H1 (cell line): Measurements from ENCODE around the gene RBM42. TPM values are rescaled to one million over a fixed set of nuclear protein-coding genes. Genes with fewer than 3 reads are reported as not detected.
A peak's percentile ranks its signal among the peaks of the same experiment; 100 is the strongest.

Source experiments
- CHD1 ChIP-seq: IDR thresholded peaks from 2 replicates; pipeline ENCODE4 v1.6.1; 2012; ENCODE audit warnings: low read depth, low read length, improper control_type of control experiment
- CHD7 ChIP-seq: fragments of 300-600 bp; sonication (generic); IDR thresholded peaks from 2 replicates; pipeline ENCODE4 v1.7.1; 2012; ENCODE audit warnings: low read length, moderate library complexity, mild to moderate bottlenecking, inconsistent platforms; ENCODE audit not compliant: insufficient replicate concordance
- CTCF ChIP-seq, 3 experiments: IDR thresholded peaks; 1 replicate in 2 of 3; 2 replicates in 1 of 3; pipeline versions ENCODE4 v1.5.1 to v1.6.1; 2011; ENCODE audit warnings: low read length in 3 of 3, mild to moderate bottlenecking in 3 of 3, inconsistent platforms in 2 of 3, low read depth in 1 of 3, moderate library complexity in 1 of 3; ENCODE audit not compliant: insufficient read depth in 1 of 3; ENCODE audit errors: control extremely low read depth in 1 of 3
- POLR2A ChIP-seq, 2 experiments: IDR thresholded peaks; 1 replicate in 1 of 2; 2 replicates in 1 of 2; pipeline ENCODE4 v1.6.1; 2011; ENCODE audit warnings: low read depth in 2 of 2, low read length in 2 of 2, mild to moderate bottlenecking in 2 of 2; ENCODE audit errors: control extremely low read depth in 1 of 2
- POLR2AphosphoS5 ChIP-seq: IDR thresholded peaks from 2 replicates; pipeline ENCODE4 v1.6.1; 2011; ENCODE audit warnings: low read depth, low read length
- POU5F1 ChIP-seq: IDR thresholded peaks from 2 replicates; pipeline ENCODE4 v1.6.1; 2011; ENCODE audit warnings: low read depth, mild to moderate bottlenecking, low read length, moderate library complexity
- SUZ12 ChIP-seq: fragments of 200-600 bp; sonication (generic); IDR thresholded peaks from 2 replicates; pipeline ENCODE4 v1.6.1; 2012; ENCODE audit warnings: mild to moderate bottlenecking, inconsistent platforms, low read length, moderate library complexity, mixed read lengths
- TCF12 ChIP-seq: IDR thresholded peaks from 2 replicates; pipeline ENCODE4 v1.6.1; 2011; ENCODE audit warnings: low read depth, mild to moderate bottlenecking, low read length
- YY1 ChIP-seq: IDR thresholded peaks from 2 replicates; pipeline ENCODE4 v1.6.1; 2011; ENCODE audit warnings: low read depth, mild to moderate bottlenecking, low read length
- polyA plus RNA-seq, 7 experiments: library from polyadenylated mRNA; depleted of rRNA in 3 of 7; stranded (reverse) in 5 of 7; unstranded in 2 of 7; fragments of >200 nt in 5 of 7; fragments of 200-250 nt in 2 of 7; gene quantifications; 1 replicate in 5 of 7; 2 replicates in 1 of 7; 4 replicates in 1 of 7; pipeline versions ENCODE4 v1.2.1 to v1.2.3, GENCODE V29; 2011 to 2013; ENCODE audit warnings: missing spikeins in 2 of 7, mixed read lengths in 2 of 7
- total RNA-seq: library from RNA; stranded (reverse); fragmentation: NEBNext Ultra II Directional; extraction: Animal tissue kit (Norgen Biotek cat#: 25700); gene quantifications from 2 replicates; pipeline ENCODE4 v1.2.1, GENCODE V29; 2021

The RBM42 gene
- total and polyA plus RNA-seq, 2 of the 8 experiments (the other 6 are each of a cell fraction or from before 2014, with no cell fraction given), result 59.8 to 80.8 TPM

GRCh38 chr19:35641515-35642151, 12.8 kb downstream of the RBM42 start, which contains the start of gene ETV2 (continued):
- no peak for TF ChIP-seq CTCF (IDR thresholded peaks at IDR 0.05; ENCODE audit: control extremely low read depth in 1 of 3, insufficient read depth in 1 of 3, low read depth in 1 of 3, low read length in 3 of 3)
- no peak for TF ChIP-seq POU5F1
- no peak for TF ChIP-seq CHD7
- TF ChIP-seq TCF12, result no peak
- TF ChIP-seq CHD1, result no peak
- 0 out of 2 replicates have a peak, but pooled peaks have one; percentile 18 for TF ChIP-seq POLR2AphosphoS5
- TF ChIP-seq POLR2A (IDR thresholded peaks at IDR 0.05; ENCODE audit: control extremely low read depth in 1 of 2, low read depth in 2 of 2, low read length in 2 of 2), result no peak
- no peak for TF ChIP-seq SUZ12
- TF ChIP-seq YY1, result no peak
